CD4-positive, alpha-beta T cell treated with Interleukin-15 for 1 hour (primary cell): ENCODE measurements around the gene SNU13.
"Not testable (repeated sequence)": the region's sequence is repeated elsewhere in the genome, so short reads cannot be mapped to it uniquely, and the experiment has no call there.

Experiments used
- DNase-seq: peaks from one replicate; pipeline ENCODE4 v3.0.0-alpha.2; 2020

The SNU13 gene

DNA sequence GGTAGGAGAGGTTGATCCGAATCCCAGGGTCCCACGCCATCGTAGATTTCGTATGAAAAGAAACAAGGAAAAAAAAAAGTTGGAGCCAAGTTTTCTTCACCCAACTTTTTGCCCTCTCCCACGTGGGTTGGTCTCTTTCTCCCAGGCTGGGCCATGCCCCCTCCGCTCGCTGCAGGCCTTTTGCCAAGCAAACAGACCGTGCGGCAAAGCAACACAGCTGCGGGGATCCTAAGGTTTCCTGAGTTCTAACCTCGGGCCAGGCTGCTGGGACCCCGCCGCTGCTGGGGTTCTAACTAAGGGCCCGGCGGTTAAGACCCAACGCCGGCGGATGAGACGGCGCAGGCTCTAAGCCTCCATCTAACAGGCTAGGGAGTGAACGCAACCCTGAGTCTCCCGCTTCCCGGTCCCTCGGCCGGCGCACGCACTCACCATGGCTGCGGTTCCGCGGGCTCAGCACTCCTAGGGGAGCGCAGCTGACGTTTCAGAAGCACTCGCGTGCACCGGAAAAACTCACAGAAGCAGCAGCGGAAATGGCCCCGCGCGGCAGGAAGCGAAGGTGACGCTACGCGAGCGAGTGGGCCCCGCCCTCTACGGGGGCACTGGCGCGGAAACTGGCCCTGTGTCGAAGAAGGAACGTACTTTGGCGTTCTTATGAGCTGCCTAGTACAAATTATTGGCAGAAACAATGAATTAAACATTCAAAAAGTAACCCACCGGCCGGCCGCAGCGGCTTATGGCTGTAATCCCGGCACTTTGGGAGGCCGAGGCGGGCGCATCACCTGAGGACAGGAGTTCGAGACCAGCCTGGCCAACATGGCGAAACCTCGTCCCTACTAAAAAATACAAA is at the start of gene SNU13:
TSS of gene SNU13 (minus strand) at position 503 of the 847 bp plus-strand sequence. CDS start at position 432, 71 bp downstream.
- peak; percentile 91 for DNase-seq

DNA sequence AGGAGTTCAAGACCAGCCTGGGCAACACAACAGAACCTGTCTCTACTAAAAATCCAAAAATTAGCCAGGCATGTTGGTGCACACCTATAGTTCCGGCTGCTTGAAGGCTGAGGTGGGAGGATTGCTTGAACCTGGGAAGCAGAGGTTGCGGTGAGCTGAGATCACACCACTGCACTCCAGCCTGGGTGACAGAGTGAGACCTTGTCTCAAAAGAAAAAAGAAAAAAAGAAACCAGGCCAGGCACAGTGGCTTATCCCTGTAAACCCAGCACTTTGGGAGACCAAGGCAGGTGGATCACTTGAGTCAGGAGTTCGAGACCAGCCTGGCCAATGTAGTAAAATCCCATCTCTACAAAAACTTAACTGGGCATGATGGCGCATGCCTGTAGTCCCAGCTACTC is 44.6 kb upstream of the SNU13 start:
- not testable (repeated sequence) for DNase-seq

DNA sequence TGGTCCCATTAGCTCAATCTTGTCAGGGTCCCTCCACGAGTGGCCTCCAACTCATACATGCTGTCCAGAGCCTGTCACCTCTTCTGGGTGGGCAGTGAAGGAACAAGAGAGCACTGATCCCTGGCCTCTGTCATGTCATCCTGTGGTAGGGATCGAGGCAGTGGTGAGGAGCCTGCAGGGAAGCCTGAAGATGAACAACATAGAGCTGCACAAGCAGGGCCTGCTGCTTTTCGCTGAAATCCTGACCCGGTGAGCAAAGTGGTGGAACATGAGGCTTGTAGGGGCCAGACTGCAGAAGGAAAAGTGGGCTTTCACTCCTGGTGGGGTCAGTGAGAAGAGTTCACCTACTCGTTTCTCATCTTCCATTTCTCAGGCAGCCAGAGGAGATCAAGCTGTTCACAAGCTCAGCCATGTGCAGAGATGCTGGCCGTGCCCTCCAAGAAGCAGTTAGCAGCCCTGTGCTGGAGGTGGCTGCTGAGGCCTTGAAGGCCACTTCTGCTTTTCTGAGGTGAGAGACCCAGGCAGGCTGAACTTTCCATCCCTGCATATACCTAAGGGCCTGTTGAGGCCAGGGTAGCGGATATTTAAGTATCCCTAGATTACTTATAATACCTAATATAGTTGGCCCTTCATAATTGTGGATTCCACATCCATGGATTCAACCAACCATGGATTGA is 43.6 kb upstream of the SNU13 start:
- DNase-seq = no peak

DNA sequence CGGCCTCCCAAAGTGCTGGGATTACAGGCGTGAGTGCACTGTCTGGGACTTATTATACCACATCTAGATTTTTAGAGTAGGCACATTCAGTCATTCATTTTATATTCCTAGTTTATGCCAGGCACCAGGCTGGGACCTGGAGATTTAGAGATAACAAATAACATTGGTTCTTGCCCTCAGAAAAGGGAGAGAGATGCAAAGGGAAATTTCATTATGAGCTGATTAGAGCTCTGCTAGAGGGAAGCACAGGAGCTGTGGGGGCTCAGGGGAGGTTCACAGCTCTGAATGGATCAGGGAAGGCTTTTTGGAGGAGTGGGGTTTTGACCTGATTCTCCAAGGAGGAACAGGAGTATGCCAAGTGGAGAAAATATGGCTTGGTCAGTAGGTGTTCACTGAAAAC is 42.9 kb upstream of the SNU13 start:
- no peak for DNase-seq

DNA sequence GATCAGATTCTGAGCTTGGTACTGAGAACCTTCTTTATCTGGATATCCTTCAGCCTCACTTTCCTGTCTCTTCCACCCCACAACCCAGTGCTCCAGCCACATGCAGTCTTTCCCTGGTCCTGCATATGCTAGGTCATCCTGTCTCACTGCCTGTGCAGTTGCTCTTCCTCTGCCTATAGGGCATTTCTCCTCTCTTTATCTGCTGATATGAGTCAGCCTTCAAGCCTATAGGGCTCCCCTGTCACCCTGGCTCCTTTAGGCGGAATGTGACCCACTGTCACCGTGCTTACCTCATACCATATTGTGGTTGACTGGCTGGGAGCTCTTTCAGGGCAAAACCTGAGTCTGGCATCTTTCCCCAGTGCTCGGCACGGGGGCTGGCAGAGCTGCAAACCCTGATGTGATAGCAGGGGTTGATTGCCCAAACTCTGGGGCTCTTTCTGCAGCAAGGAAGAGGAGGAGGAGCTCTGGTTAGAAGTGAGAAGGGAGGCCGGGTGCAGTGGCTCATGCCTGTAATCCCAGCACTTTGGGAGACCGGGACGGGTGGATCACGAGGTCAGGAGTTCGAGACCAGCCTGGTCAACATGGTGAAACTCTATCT is 36.9 kb upstream of the SNU13 start:
- no peak for DNase-seq

DNA sequence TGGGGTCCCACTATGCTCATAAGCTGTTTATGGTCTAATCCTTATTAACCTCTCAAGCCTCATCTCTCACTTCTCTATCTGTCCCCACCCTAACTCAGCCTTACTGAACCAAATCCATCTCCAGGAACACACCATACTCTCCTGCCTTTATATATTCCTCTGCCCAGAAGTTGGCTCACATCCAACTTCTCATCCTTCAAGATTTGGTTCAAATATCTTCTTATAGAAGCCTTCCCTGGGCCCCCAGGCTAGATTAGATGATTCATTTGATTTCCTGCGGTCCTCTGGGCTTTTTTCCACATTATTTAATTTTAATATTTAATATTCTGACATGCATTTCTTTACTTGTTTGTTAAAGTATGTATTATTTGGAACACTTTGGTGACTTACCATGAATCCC is 33.8 kb upstream of the SNU13 start:
- DNase-seq = no peak

DNA sequence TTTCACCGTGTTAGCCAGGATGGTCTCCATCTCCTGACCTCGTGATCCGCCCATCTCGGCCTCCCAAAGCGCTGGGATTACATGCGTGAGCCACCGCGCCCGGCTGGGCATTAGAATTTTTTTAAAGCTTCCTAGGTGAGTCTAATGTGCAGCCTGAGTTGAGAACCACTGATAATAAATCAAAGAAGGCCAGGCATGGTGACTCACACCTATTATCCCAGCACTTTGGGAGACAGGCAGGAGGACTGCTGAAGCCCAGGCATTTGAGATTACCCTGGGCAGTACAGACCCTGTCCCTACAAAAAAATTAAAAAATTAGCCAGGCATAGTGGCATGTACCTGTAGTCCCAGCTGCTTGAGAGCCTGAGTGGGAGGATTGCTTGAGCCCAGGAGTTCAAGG is 24.3 kb upstream of the SNU13 start:
- no peak for DNase-seq

DNA sequence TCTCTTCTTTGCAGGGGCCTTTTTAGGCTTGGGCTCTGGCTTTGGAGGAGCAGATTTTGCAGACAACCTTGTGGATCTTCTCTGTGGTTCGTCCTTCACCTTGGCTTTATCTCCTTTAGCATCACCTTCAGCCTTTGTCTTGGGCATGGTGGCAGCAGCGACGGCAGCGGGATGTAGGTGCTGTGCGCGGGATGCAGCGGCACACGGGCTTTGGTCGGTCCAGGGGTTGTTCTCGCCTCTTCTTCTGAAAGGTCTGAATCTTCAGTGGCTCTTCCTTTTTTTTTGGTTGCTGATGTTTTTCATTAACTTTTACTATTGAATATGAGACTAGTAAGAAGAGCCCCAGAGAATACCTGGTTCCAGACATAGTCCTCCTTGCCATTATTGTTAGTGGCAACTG is 20.7 kb upstream of the SNU13 start:
- DNase-seq = no peak

DNA sequence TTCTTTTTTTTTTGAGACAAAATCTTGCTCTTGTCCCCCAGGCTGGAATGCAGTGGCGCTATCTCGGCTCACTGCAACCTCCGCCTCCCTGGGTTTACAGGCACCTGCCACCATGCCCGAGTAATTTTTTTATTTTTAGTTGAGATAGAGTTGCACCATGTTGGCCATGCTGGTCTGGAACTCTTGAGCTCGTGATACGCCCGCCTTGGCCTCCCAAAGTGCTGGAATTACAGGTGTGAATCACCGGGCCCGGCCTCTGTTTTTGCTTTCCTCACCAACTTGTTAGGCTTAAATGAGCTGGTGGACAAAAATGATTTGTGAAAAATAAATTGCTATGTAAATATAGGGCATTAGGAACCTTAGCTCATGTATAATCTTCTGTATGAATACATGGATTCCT is 14.1 kb upstream of the SNU13 start:
- no peak for DNase-seq

DNA sequence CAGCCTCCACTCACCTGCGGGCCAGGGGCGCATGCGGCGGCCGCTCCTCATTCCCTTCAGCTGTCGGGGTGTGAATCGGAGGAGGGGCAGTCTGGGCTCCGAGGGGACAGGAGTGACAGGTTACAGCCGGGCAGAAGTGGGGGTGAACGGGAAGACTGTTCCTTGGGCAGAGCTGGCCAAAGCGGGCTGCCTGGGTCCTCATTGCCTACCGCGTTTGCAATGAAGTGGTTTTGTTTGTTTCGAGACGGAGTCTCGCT is 11.4 kb upstream of the SNU13 start:
- no peak for DNase-seq

DNA sequence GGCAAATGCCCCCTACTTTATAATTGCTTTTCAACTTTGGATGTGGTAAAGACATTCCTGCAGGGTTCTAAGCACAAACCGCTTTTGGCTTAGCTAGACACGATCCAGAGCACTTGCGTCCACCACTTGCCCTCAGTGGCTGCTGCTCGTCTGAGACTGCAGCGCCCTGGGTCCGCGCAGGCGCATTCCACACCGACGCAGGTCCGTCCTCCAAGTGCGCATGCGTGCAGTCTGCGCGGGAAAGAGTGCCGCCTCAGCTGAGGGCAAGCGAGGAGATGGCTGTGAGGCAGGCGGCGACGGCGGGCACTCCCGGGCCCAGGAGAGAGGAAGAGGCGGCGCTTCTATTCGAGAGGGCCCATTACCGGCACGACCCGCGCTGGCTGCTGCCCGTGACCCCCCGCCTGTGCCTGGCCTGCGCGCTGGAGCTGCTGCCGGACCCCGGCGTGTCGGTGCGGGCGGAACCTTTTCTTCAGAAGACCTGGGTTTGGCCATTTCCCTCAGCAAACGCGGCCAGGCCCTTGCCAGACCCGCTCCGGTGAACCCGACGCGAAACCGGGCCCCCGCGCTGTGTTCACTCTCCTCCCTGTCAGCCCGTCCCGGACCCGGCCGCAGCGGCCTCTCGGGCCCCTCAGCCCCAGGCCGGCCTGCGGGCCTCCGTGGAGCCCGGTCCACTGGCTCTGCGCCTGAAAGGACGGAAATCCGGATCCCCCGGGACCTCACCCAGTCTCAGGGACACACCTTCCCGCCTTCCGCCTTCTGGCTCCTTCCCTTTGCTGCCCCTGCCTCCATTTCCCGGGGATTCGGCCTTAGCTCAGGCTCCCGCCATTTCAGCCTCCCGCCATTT is 10.8 kb upstream of the SNU13 start, which contains the start of gene MEI1:
TSS of gene MEI1 (plus strand) at position 240 of the 844 bp plus-strand sequence. CDS start at position 276, 36 bp downstream.
- peak; percentile 93 for DNase-seq

DNA sequence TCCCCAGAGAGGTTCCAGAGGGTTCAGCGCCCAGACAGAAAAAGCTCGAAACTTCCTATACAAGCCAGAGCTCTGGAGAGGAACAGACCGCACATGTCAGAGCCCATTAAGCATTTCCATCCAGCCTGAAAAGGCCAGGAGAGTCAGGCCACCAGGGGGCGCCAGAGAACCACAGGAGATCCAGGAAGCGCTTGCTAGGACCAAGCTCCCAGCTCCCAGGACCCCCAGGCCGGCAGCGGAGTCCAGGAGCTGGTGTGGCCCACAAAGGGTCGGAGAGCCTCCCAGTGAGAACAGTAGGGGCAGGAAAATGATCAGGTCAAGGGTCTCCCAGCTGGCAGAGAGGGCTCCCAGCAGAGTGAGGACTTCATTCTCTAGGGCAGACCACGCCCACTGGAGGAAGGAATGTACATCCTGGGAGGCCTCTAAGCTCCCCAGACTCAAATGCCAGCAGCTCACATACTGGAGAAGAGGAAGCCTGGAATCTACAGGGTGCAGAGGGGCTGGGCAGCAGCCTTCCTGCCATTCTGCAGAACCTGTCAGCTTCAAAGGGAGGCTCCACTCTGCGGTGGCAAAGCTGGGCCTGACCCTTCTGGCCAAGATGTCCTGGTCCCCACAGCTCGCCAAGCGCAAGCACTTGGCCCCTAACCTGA is 8.6 kb upstream of the SNU13 start:
- DNase-seq = peak; percentile 82

DNA sequence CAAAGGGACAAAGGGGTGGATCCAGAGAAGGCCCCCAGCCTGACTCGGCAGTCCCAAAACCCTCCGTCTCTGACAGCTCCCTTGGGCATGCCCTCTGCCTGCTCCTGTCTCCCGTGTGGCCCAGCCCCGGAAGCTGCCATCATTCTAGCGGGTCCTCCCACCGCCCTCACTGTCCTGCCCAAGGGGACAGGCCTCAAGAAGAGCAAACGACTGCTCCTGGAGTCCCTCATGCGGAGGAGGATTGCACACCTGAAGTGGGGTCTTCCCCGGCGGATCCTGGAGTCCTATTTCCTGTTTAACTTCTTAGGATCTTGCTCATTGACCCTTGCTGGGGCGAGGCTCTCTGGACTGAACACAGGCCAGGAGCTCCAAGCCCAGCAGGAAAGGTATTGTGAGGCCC is 8.0 kb upstream of the SNU13 start:
- DNase-seq = no peak

DNA sequence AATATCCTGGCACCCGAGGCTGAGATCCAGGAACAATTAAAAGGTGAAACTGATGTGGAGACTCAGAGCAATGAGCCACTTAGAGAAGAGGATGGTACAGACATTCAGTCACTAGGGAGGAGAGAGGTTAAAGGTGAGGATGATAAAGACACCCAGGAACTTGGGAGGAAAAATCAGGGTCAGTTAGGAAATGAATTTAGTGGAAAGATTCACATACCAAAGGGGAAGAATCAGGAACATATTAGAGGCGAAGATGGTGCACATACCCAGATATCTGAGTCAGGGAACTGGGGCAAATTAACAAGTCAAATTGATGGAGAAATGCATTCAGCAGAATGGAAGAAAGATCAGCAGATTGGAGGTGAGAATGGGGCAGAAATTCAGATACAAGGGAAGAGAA is 6.5 kb upstream of the SNU13 start:
- no peak for DNase-seq

DNA sequence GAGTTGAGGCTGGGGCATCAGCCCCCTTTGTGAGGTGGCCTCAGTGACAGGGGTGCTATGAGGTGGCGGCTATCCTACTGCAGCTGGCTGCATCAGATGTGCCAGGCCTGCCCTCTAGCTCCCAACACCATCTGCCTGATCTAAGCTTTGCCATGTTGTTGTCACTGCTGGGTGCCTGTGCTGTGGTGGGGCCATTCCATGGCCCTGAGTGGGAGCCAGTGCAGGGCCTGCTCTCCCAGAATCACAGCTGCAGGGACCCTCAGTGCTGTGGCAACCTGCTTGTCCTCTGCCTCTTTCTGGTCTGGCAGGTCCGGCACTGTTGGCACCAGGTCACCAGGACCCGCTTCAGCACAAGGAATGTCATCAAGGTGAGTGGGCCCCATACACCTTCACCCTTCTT is 1.8 kb upstream of the SNU13 start:
- DNase-seq = no peak

DNA sequence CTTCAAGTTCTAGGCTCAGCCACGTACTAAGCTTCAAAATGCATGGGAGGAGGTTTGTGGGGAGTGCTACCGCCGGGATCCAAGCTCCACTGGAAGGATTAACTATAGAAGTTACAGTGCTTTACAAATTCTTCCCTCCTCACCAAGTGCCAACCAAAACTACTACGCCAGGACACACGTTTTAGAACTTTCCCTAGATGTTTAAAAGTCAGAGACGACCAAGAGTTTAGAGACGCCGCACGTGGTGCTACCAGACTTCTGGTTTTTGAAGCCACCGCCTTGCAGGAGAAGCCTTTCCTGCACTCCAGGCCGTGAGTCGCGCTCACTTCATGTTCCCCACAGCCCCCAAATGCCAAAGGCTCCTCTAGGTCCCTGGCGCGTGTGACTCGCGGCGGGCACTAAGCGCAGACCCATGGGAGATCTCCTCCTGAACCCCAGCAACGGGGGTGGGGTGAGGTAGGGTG is 734 bp downstream of the SNU13 start:
- DNase-seq = peak; percentile 27

DNA sequence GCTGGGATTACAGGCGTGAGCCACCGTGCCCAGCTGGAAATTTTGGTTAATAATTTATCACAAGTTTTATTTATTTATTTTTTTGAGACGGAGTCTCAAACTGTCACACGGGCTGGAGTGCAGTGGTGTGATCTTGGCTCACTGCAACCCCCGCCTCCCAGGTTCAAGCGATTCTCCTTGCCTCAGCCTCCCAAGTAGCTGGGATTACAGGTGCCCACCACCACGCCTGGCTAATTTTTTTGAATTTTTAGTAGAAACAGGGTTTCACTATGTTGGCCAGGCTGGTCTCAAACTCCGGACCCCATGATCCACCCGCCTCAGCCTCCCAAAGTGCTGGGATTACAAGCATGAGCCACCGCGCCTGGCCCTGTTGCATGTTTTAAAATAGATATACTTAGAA is 1.8 kb downstream of the SNU13 start:
- DNase-seq = not testable (repeated sequence)

DNA sequence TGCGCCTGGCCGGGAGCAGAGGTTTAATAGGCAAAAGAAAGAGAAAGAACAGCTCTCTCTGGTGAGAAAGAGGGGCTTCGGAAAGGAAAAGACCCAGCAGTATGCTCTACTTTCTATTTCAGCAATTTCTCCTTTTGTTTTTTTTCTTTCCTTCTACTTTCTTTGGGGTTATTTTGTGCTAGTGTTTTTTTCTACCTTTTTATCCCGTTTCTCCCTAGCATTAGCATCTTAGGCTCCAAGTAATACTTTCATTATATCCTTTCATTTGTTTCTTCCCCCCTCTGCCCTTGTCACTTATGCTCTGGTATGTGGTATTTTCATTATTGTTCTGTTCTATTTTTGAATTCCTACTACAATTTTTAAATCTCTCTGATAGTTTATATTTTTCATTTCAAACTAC is 4.5 kb downstream of the SNU13 start:
- DNase-seq = no peak

DNA sequence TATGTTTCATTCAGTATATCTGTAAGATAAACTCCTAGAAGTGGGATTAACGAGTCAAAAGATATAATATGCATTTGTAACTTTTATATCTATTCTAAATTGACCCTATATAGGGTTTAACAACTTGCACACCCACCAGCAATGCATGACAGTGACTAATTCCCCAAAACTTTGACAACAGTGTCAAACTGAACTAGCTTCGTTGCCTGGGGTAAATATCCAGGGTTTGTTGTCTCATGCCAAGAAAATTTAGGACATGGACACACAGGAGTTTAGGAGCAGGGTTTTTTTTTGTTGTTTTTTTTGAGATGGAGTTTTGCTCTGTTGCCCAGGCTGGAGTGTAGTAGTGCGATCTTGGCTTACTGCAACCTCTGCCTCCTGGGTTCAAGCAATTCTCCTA is 5.1 kb downstream of the SNU13 start:
- no peak for DNase-seq

DNA sequence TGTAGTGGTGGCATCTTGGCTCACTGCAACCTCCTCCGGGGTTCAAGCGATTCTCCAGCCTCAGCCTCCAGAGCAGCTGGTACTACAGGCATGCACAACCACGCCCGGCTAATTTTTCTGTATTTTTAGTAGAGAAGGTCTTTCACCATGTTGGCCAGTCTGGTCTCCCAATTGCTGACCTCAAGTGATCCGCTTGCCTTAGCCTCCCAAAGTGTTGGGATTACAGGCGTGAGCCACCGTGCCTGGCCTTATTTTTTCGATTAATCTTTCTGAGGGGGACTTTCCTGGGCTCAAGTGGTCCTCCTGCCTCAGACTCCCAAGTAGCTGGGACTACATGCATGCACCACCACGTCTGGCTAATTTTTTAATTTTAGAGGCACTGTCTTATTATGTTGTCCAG is 5.6 kb downstream of the SNU13 start:
- DNase-seq = no peak

DNA sequence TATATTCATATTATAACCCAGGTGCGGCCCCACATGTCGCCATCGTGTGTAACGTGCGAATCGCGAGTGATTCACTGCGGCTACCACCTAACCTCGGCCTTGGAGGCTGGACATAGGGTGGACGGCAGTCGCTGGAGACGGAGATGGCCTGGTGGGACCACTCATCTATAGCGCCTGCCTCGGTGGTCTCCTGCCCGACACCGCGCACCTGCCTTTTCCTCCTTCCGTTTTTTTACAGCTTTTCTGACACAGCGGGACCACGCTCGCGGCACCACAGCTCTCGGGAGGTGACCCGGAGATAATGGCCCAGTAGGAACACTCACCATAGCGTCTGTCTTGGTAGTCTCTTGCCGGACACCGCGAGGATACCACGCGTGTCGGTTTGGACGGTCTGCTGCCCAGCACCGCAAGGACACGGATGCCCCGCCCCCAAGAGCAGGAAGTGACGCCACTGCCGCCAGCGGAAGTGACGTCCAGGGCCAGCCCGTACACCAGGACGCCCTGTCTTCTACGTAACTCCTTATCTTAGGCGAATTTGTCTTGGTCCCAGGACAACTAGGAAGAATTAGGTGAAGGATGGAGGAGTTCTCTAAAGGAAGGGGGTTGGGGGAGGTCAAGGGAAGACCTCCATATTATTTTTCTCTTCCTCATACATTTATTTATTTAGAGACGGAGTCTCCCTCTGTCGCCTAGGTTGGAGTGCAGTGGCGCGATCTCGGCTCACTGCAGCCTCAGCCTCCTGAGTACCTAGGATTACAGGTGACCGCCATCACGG is 6.4 kb downstream of the SNU13 start:
- peak; percentile 90 for DNase-seq

DNA sequence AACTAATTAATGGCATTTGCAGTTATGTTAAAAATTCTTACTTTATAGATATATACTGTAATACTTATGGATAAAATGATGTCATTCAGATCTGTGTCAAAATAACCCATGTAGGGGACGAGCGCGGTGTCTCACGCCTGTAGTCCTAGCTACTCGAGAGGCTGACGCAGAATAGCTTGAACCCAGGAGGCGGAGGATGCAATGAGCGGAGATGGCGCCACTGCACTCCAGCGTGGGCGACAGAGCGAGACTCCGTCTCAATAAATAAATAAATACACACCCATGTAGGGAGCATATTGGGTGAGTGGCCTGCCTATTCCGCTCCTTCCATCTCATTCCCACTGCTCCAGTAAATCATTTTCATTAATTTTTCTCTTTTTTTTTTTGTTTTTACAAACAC is 7.1 kb downstream of the SNU13 start:
- DNase-seq = peak; percentile 47
